ENCODE data around the gene CCR5AS. TPM values are rescaled to one million over a fixed set of nuclear protein-coding genes. Genes with fewer than 3 reads are reported as not detected.

Gene CCR5AS

Other genes with a start within 250 kb of the CCR5AS start
- gene CCR1, start 198.8 kb downstream of the CCR5AS start, total RNA-seq = under 1 TPM in 1 of 2 experiments, not detected in 1; 0.14 TPM
- gene CCR3, start 164.6 kb downstream of the CCR5AS start, total RNA-seq = not detected
- under 1 TPM in 1 of 2 experiments, not detected in 1; 0.16 TPM for gene CCR2, start 53.0 kb downstream of the CCR5AS start, total RNA-seq
- gene CCR5, start 36.1 kb downstream of the CCR5AS start, total RNA-seq = under 1 TPM; 0.08 to 0.21 TPM
- gene CCRL2, start 193 bp upstream of the CCR5AS start, total RNA-seq = 1 to 10 TPM; 3.1 to 3.4 TPM
- not detected for gene LTF, start 57.8 kb upstream of the CCR5AS start, total RNA-seq
- gene RTP3, start 90.9 kb upstream of the CCR5AS start, total RNA-seq = not detected
- not detected for gene LRRC2, start 159.2 kb upstream of the CCR5AS start, total RNA-seq
- not detected for gene FAM240A, start 205.5 kb upstream of the CCR5AS start, total RNA-seq